SIG-M5 (cell line): ENCODE results near the gene TMEM72.

Experiments used
- DNase-seq: peaks from one replicate; lab custom pipeline; 2025; lab: John Stamatoyannopoulos, UW

Gene TMEM72

DNA sequence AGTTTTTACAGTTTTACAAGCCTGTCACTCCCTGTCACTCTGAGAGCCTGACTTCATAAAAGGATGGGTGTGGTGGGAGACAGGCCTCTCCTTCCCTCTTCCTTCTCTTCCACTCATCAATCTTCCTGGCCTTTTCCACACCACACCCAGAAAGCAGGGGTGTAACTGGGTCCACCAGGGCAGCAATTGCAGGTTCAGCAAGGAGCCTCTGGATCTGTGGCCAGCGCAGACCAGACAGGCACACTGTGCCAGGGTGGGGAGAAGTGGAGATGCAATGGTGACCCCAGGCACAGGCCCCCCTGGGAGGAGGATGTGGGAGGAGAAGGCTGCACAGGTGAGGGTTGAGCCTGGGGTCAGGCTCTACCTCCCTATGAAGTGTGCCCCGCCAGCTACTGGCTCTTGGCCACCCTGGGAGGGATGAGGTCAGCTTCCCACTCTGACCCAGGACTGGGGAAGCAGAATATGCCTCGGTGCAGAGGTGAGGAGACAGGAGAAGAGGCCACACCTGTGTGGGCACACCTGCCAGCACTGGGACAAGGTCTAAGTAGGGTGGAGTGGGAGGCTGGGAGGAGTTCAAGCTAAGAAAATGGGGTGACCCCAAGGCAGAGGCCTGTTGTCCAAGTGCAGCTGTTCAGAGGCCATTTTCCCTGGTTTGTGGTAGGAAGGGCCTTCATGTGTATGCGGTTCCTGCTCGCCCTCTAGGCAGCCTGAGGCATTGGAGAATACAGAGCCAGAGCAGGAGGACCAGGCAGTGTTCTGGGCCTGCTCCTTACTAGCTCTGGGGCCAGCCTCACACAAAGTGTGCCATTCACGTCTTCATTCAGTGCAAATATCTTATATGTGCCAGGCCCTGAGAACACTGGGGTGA is 20.2 kb upstream of the TMEM72 start:
- no peak for DNase-seq

DNA sequence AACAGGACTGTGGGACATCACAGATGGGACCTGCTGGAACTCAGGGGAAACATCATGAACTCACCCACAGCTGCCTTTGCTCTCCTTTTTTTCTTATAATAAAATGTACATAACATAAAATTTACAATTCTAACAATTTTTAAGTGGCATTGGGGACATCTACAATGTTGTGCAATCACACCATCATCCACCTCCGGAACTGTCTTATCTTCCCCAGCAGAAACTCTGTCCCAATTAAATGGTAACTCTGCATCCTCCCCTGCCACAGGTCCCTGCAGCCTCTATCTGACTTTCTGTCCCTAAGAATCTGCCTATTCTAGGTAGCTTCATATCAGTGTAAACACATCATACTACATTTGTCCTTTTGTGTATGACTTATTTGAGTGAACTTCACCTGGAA is 19.4 kb upstream of the TMEM72 start:
- DNase-seq, result no peak

DNA sequence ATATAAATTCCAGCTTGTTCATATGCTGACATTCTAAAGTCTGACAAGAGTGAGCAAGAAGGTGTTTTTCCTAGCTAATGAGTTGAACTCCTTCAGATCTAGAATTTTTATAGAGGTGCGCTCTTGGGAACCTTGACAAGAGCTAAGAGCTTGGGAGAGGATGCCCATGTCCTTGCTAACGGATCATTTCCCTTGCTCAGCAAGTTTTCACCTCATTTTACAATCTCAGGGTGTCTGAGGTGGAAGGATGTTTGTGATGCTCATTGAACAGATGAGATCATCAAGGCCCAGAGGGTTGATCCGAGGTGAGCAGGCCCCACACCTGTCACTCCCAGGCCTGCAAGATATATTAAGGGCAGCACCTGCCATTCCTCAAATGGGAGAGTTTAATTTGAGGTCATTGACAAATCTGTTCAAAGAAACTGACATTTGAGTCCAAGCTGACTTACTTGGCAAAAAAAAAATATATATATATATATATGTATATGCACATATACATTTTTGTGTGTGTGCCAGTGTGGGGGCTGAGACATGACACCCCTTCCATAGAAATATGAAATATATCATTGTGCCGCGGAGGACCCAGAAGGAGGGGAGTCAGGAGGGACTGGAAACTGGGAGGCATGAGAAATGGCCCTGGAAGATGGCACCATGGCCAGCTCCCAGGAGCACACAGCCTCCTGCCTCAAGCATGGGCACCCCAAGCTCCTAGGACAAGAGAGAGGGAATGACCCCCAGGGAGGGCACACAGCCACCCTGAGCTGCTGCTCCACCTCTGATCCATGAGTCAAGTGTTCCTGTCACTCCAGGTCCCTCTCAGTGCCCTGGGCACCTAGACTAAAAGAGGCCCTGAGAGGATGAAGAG is 17.3 kb upstream of the TMEM72 start:
- no peak for DNase-seq

DNA sequence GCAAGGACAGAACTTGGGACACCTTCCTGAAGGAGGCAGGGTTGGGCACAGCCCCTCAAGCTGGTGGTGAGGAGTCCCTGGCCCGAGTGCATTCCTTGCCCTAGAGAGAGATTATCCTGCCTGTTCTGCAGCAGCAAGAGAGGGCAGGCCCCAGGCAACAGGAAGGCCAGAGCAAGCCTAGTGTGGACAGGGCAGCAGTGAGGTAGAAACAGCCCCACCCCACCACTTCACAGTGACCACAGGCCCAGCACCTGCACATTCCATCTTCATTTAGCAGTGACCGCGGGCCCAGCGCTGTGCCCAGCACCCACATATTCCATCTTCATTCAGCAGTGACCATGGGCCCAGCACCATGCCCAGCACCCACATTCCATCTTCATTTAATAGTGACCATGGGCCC is 16.4 kb upstream of the TMEM72 start:
- no peak for DNase-seq

DNA sequence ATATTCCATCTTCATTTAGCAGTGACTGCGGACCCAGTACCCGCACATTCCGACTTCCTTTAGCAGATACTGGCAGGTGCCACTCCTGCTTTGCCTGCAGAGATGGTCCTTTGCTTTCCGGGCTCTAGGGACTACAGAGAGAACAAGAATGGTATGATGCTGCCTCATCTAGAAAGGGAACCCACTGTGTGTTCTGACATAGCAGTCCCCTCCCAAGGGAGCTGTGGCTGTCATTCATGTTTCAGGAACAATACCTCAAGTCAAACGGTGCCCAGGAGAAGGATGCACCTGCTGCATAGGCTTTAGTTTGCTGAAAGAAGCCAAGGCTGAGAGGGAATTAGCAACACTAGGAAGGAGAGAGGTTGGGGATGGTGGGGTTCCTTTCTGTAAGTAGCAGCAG is 15.9 kb upstream of the TMEM72 start:
- DNase-seq, result no peak

DNA sequence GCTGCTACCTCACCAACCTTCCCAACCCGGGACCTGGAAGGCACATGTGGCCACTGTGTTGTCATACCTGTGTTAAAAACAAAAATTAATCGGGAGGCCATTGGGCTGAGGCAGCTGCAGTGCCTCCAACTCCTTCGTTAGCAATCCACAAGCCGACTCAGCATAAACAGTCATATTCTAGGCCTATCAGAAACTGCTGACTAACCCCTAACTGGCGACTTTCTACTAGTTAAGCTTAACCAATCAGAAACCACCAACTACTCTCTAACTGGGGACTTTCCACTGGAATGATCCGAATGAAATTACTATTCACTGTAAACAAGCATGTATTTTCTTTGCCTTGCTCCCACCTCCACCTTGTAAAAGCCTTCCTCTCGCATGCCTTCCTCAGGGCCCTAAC is 14.1 kb upstream of the TMEM72 start:
- DNase-seq, result no peak

DNA sequence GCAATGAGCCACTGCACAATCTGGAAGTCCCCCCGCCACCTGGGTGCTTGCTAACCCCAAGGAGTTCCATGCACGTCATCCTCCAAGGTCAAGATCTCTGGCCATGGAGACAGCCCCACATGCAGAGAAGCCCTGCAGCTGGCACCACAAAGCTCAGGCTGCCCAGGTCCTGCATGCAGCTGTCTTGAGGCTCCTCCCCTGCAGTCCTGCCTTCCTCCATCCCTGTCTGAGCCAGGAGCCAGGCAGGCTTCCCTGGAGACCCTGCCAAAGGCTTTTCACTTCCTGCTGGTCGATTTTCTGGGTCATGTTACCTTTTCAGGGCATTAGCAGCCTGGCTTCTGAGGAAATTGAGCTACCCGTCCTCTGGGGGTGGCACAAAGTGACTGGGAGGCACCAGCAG is 12.5 kb upstream of the TMEM72 start:
- no peak for DNase-seq

DNA sequence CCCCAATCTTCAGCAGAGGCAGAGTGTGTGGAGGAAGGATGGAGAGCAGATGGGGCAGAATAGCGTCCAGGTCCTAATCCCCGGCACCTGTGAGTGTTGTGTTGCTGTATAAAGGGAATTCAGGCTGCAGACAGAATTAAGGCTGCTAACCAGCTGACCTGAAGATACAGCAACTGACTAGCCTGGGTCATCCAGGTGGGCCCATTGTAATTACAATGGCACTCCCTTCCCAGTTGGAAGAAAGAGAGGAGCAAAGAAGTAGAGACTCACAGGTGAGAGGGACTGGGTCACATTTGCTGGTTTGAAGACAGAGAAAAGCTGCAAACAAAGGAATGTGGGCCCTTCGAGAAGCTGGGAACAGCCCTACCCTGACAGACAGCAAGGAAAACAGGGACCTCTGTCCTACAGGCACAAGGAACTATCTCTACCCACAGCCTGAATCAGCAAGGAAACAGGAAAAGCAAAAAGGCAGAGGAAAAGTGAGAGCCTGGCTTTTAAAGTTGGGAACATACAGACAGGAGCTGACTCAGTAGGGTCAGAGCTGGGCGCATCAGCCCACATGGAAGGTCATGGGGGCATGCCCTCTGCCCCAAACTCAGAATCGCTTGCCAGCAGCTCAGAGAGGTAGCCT is 11.6 kb upstream of the TMEM72 start:
- no peak for DNase-seq

DNA sequence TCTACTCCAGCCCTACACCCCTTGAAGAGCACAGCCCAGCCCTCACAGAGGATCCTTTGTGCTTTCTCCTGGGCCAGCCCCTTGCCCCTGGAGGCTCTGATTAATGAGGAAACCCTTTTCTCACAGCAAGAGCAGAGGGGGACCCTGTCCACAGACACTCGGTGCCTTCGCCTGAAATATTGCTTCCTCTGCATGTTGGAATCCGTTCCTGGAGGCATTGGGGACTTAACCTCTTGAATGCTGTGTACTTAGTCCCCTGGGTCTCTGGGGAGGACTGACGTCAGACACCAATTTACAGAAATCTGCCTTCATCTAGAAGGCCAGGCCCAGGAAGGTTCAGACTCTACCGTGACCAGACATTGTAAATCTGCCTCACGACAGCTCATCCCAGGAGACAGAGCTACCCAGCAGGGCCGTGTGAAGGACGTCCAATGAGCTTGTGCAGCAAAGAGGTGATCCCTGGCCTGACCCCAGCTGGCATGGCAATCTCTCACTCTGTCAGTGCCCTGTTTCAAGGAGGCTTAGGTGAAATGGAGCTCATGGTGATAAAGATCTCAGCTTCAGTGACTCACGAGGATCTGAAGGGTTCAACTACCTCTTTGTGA is 8.1 kb upstream of the TMEM72 start:
- DNase-seq, result no peak

DNA sequence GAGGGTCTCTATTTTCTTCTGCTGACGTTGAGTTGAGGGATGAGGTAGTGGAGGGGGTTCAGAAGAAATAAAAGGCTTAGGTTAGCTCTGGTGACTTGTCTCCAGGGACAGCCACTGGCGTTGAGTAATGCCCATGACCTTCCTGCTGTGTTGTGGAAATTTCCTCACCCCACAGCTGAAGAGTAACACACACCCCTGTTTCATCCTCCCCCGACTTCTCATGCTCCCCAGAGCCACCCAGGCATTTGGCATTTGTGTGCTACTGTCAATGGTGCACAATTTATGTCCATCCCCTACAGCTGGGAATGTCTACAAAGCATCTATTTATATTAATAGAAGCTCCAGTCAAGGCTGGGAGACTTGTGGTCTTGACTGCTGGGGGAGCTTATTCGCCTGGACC is 4.7 kb upstream of the TMEM72 start:
- DNase-seq, result no peak

DNA sequence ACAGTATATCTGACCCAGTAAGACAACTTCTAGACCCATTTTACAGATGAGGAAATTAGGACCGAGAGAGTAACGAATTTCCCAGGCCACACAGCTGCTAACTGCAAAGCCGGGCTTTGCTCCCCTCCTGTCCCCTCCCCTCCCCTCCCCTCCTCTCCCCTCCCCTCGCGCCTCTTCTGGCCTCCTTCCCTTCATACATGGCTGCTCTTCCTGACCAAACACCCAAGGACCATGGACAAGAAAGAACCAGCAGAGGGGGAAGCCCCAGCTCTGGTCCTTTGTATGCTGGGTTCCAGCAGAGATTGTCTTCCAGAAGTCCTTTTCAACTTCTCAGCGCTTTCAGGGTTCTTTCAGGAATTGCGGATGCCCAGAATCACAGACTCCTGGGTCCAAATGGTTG is 3.6 kb upstream of the TMEM72 start:
- no peak for DNase-seq

DNA sequence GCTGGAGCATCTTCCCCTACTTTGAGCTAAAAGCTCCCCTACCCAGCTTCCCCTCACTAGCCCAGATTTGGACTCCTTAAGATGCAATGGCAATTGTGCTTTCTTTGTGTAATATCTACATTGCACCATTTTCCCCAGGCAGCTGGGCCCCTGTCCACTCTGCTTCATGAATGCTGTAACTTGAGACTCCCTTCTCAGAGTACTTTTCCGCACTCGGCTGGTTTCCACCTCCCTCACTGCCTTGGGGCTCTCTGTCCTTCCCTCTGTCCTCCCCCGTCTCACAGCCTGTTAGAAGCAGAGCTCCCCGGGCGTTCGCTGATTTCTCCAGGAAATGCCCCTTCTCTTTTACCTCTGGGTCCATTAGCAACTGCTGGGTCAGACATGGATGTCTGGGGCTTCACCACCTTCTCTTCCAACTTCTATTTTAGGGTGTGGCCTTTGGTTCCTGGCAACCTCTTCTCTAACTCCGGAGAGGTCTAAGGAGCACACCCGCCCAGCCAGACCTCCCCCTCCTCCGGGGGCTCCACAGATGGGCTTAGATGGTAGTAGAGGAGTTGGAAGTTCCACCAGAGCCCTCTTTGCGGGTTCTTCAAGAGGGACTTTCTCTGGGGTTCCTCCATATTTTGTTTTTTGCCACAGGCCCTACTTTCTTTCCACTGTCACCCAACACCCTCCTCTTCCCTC is 2.9 kb upstream of the TMEM72 start:
- DNase-seq, result no peak

DNA sequence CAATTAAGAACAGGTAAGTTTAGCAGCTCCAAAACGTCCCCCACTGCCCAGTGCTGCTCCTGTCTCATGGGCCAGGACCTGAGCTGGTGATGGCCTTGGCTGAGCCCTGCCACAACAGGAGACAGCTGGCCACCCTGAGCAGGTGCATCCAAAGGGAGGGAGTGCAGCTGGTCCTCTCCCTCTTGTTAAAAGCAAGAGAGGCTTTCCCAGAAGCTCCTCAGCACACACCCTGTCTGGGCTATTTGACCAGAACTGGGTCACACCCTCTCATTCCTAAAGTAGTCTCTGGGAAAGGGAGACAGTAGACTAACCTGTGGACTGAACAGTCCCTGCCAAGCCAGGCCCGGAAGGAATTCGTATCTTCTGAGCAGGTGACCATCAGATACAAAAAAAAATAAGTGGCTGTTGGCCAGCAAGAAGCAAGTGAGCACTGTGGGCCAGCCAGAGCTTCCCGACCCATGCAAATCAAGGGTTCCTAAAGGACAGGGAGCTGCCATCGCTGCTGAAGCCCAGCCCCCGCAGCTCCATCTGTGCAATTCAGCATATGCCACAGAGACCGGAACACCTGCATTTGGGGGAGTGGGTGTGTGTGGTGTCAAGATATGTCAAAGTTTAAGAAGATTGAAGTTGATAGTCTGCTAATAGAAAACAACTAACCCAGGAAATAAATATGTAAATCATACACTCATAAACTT is 2.1 kb upstream of the TMEM72 start:
- DNase-seq, result no peak

DNA sequence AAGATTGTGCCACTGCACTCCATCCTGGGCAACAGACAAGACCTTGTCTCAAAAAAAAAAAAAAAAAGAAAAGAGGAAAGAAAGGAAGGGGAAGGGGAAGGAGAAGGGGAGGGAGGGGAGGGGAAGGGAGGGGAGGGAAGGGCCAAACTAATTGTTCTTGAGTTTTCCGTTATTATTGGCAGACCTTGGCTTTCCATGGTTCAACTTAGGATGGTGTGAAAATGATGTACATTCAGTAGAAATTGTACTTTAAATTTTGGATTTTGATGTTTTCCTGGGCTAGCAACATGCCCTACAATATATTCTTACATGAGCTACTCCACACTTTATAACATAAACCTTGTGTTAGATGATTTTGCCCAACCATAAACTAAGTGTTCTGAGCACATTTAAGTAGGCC is 1.2 kb upstream of the TMEM72 start:
- DNase-seq, result no peak

DNA sequence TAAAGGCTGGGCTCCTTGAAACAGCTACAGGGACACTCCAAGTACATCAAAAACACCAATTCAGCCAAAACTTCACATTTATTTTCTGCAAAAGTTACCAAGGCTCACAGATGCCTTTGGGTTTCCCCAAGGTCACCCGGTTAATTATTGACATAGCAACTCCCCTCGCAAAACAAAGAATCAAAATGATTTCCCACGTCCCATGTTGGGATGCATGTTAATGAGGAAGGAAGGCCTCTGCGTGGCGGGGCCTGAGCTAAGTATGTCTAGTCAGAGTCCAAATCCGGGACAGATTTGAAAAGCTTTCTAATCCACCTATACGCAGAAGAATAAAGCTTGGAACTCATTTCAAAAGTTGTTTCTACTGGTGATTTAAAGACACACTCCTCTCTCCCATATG is 535 bp upstream of the TMEM72 start:
- no peak for DNase-seq

DNA sequence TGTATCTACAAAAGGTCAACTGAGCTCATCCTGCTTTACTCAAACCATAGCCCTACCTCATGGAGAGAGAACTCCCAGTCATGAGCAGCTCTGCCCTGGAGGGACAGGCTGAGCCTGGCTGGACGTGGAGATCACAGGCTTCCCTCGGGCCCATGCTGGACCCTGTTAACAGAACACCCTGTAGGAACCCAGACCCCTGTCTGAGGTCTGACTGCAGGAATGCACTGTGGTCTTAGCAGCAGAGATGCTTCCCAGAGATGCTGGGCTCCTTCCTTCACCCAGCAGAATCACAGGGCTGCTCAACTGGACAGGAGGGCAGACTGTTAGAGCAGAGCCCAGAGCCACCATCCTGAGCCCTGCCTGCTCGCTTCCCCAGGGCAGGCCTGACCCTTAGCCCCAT is 814 bp downstream of the TMEM72 start:
- no peak for DNase-seq

DNA sequence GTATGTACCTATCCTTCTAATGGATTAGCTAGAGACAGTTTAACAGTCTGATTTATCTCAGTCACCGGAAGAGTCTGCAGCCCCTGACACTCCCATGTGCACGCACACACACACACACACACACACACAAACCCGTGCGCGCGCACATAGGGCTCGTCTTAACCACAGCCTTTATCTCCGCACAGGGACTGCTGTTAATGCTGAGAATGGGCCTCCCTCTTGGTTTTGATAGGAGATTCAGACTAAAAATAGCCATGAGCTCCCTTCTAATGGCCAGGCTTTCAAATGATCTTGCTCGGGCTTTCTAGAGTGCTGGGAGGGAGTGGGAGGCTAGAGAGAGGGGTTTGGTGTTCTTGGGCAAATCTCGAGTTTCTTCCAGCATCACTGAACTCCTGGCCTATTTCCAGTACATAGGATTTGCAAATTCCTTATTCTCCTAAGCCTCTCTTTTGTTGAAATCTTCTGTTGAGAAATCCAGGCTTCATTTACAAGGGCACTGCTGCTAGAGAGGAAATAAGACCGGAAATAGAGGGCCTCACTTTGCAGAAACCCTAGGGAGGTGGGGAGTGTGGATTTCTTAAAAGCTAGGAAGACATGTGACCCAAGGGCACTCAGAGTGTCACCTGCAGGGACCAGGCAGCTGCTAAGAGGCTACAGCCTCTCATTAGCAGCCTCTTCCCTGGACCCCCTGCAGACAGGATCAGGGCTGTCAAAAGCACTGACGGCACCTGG is 2.4 kb downstream of the TMEM72 start:
- no peak for DNase-seq

DNA sequence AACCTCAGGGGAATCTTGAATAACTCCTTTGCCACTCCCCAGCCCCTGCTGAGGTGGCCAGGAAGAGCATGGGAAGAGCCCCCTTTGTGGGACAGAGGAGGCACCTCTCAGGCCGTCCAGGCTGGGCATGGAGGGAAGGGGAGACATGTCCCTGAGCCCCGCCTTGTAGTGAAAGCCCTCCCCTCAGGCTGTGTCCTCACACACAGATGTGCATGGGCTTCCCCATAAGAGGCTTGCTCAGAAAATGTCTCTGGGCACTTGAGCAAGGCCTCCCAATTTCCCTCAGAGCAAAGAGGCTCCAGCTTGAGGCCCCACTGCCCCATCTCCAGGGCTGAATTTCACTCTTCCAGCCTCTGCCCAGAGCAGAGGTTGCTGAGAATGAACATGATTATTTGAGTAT is 3.8 kb downstream of the TMEM72 start:
- DNase-seq, result no peak

DNA sequence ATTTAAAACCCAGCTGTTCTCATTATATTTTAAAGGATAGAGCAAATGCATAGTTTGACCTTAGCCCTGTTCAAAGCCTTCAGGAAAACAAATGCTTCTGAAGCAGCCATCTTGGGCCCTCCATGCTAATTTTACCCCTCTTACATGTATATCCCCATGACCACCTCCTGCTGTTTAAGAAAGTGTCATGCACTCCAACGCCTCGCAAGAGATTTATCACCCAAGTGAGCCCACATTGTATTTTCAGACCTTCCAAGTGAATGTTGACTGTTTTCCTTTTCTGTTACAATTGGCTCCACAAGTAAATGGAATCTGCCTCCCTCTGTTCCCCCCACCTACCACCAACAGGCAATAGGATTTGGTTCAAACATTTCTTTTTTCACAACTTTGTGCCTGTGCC is 5.3 kb downstream of the TMEM72 start:
- no peak for DNase-seq

DNA sequence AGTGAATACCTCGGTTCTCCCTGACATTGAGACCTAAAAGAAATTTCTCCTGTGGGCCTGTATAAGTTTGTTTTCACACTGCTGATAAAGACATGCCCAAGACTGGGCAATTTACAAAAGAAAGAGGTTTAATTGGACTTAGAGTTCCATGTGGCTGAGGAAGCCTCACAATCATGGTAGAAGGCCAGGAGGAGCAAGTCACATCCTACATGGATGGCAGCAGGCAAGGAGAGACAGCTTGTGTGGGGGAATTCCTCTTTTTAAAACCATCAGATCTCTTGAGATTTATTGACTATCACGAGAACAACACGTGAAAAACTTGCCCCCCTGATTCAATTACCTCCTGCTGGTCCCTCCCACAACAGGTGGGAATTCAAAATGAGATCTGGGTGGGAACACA is 6.7 kb downstream of the TMEM72 start:
- DNase-seq, result no peak

DNA sequence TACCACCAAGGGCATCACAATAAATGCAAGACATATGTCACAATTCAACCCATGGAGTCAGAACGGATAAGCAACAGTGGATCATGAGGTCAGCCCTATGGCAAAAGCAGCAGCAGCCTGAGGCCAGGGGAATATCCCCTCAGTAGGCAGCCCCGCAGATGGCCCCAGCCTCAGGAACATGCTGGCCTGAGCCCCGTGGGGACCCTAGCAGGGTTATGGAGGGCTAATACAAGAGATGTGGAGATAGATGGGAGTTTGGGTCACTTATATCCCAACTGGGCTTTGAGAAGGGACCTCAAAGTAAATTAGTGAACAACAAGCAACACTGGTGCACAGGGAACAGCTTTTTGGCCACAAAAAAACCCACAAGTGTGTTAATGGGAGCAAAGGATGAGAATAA is 9.1 kb downstream of the TMEM72 start:
- no peak for DNase-seq
